HepG2 (cell line): ENCODE data around the gene TPD52L2. TPM values are rescaled to one million over a fixed set of nuclear protein-coding genes. Genes with fewer than 3 reads are reported as not detected.

ENCODE experiments used
- BRD4 ChIP-seq: sonication (generic); formaldehyde crosslinking; IDR thresholded peaks from 2 replicates; pipeline ENCODE4 v1.4.0; 2020; ENCODE audit warnings: missing genetic modification reagents
- CEBPG ChIP-seq: IDR thresholded peaks from 2 replicates; pipeline ENCODE4 v1.6.1; 2016
- ELF1 ChIP-seq: sonication (generic); formaldehyde crosslinking; IDR thresholded peaks from 2 replicates; pipeline ENCODE4 v1.4.0; 2020; ENCODE audit warnings: missing genetic modification reagents
- ERF ChIP-seq: IDR thresholded peaks from 2 replicates; pipeline ENCODE4 v1.6.1; 2018; ENCODE audit warnings: missing biosample characterization, missing genetic modification reagents
- NR2C2 ChIP-seq: sonication (generic); formaldehyde crosslinking; IDR thresholded peaks from 2 replicates; pipeline ENCODE4 v1.4.0; 2020; ENCODE audit warnings: missing genetic modification reagents, mild to moderate bottlenecking, moderate library complexity, borderline replicate concordance
- ONECUT2 ChIP-seq: sonication (generic); formaldehyde crosslinking; IDR thresholded peaks from 2 replicates; pipeline ENCODE4 v1.4.0; 2020; ENCODE audit warnings: missing genetic modification reagents
- POLR2G ChIP-seq: fragments of 200-400 bp; formaldehyde crosslinking; IDR thresholded peaks from 2 replicates; pipeline ENCODE4 v1.6.1; 2018; ENCODE audit warnings: mild to moderate bottlenecking, low read depth, low read length, moderate library complexity
- SNAPC2 ChIP-seq: sonication (generic); formaldehyde crosslinking; IDR thresholded peaks from 2 replicates; pipeline ENCODE4 v1.8.1; 2022; ENCODE audit warnings: mild to moderate bottlenecking, missing genetic modification reagents
- TCF7L2 ChIP-seq: IDR thresholded peaks from 2 replicates; pipeline ENCODE4 v1.6.1; 2011; ENCODE audit warnings: mild to moderate bottlenecking, low read depth, low read length, moderate library complexity
- ZFP82 ChIP-seq: sonication (generic); formaldehyde crosslinking; IDR thresholded peaks from 2 replicates; pipeline ENCODE4 v1.5.1; 2020; ENCODE audit warnings: mild to moderate bottlenecking, missing genetic modification reagents, borderline replicate concordance
- ZNF136 ChIP-seq: sonication (generic); formaldehyde crosslinking; IDR thresholded peaks from 2 replicates; pipeline ENCODE4 v1.8.1; 2022; ENCODE audit warnings: low read depth, mild to moderate bottlenecking, moderate library complexity, missing genetic modification reagents
- ZNF282 ChIP-seq: fragments of 450-650 bp; IDR thresholded peaks from 2 replicates; pipeline ENCODE4 v1.6.1; 2018; ENCODE audit not compliant: partially characterized antibody
- ZNF34 ChIP-seq: sonication (generic); formaldehyde crosslinking; IDR thresholded peaks from 2 replicates; pipeline ENCODE4 v1.4.0; 2020; ENCODE audit warnings: mild to moderate bottlenecking, missing genetic modification reagents, borderline replicate concordance
- ZNF562 ChIP-seq: sonication (generic); formaldehyde crosslinking; IDR thresholded peaks from 2 replicates; pipeline ENCODE4 v1.8.0; 2022; ENCODE audit warnings: missing genetic modification reagents, borderline replicate concordance
- ZNF616 ChIP-seq: sonication (generic); formaldehyde crosslinking; IDR thresholded peaks from 2 replicates; pipeline ENCODE4 v1.5.0; 2020; ENCODE audit warnings: low read depth, mild to moderate bottlenecking, missing genetic modification reagents
- ZNF644 ChIP-seq: IDR thresholded peaks from 2 replicates; pipeline ENCODE4 v1.6.1; 2016; ENCODE audit warnings: low read depth
- ZNF709 ChIP-seq: sonication (generic); formaldehyde crosslinking; IDR thresholded peaks from 2 replicates; pipeline ENCODE4 v1.5.0; 2020; ENCODE audit warnings: mild to moderate bottlenecking, missing genetic modification reagents
- ZNF747 ChIP-seq: sonication (generic); formaldehyde crosslinking; IDR thresholded peaks from 2 replicates; pipeline ENCODE4 v1.8.1; 2023; ENCODE audit warnings: missing genetic modification reagents, mild to moderate bottlenecking, borderline replicate concordance
- ZNF839 ChIP-seq: sonication (generic); formaldehyde crosslinking; IDR thresholded peaks from 2 replicates; pipeline ENCODE4 v1.4.0; 2020; ENCODE audit warnings: missing genetic modification reagents, mild to moderate bottlenecking, borderline replicate concordance
- ZSCAN20 ChIP-seq: sonication (generic); formaldehyde crosslinking; IDR thresholded peaks from 2 replicates; pipeline ENCODE4 v1.4.0; 2020; ENCODE audit warnings: missing genetic modification reagents, mild to moderate bottlenecking, borderline replicate concordance
- polyA plus RNA-seq, 8 experiments: library from polyadenylated mRNA; depleted of rRNA in 3 of 8; stranded (reverse) in 7 of 8; unstranded in 1 of 8; fragments of >200 nt; fragmentation: Illumina TruSeq in 4 of 8; extraction: Trizol in 4 of 8; gene quantifications; 2 replicates each; pipeline versions ENCODE4 v1.2.1 to v1.2.3, GENCODE V29; 2011 to 2016; ENCODE audit warnings: low read depth in 4 of 8, missing spikeins in 1 of 8, mixed read lengths in 1 of 8; ENCODE audit not compliant: insufficient read depth in 1 of 8
- total RNA-seq, 5 experiments: library from RNA; depleted of rRNA; stranded (reverse); fragments of >200 nt; fragmentation: Illumina TruSeq; extraction: Trizol; gene quantifications; 2 replicates each; pipeline ENCODE4 v1.2.3, GENCODE V29; 2016; ENCODE audit warnings: low read depth in 1 of 5
- TF ChIP-seq, protein P1 (sequence below): IDR thresholded peaks from 2 replicates; pipeline ENCODE4 v1.6.1; 2016; ENCODE audit warnings: low read depth
- TF ChIP-seq, protein P2 (sequence below): sonication (generic); formaldehyde crosslinking; conservative IDR thresholded peaks from 2 replicates; pipeline ENCODE4 v1.8.0; 2022; ENCODE audit warnings: low read depth, missing genetic modification reagents
- TF ChIP-seq, protein P3 (sequence below): sonication (generic); formaldehyde crosslinking; IDR thresholded peaks from 2 replicates; pipeline ENCODE4 v1.4.0; 2020; ENCODE audit warnings: missing genetic modification reagents, borderline replicate concordance
- TF ChIP-seq, protein P4 (sequence below): sonication (generic); formaldehyde crosslinking; IDR thresholded peaks from 2 replicates; pipeline ENCODE4 v1.4.0; 2020; ENCODE audit warnings: missing genetic modification reagents, low read depth, mild to moderate bottlenecking, borderline replicate concordance

The TPD52L2 gene
- total and polyA plus RNA-seq, 2 of the 13 experiments (the other 11 are each of a cell fraction or from before 2014, with no cell fraction given) = 156 to 184 TPM

DNA sequence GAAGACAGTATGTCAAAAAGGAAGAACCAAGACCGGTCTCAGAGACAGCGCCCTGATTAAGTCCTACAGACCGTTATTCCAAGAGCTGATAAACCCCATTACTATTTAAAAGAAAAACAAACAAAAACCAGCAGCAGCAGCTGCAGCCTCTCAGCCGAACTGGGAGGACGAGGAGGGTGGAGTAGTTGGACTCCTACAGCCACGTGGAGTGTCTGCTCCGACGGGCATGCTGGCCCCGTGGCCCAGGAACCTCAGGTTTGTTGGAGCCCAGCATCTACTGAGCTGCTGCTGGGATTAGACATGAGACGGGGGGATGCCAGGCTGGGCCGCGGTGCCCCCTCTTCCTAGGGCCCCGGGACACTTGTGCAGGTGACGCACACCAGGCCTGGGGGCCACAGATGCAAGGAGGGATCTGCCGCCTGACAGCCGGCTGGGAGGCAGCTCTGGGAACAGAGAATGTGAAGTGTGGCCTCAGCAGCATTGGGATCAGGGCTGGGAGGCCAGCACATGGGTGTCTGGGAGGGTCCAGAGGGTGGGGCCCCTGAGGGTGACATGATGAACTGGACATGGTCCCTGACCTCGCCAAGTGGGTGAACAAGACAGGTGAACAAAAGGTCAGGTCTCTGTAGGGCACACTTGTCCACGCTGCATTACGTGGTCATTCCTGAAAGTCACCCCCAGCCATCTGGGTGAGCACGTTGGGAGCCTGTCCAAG lies 31.1 kb upstream of the TPD52L2 start (continued):
- TF ChIP-seq, protein P1, sequence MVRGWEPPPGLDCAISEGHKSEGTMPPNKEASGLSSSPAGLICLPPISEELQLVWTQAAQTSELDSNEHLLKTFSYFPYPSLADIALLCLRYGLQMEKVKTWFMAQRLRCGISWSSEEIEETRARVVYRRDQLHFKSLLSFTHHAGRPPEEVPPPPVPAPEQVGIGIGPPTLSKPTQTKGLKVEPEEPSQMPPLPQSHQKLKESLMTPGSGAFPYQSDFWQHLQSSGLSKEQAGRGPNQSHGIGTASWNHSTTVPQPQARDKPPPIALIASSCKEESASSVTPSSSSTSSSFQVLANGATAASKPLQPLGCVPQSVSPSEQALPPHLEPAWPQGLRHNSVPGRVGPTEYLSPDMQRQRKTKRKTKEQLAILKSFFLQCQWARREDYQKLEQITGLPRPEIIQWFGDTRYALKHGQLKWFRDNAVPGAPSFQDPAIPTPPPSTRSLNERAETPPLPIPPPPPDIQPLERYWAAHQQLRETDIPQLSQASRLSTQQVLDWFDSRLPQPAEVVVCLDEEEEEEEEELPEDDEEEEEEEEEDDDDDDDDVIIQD (CRISPR knock-in tag) = no peak
- TF ChIP-seq CEBPG (CRISPR knock-in tag) (no peak), ELF1 (CRISPR knock-in tag) (no peak), SNAPC2 (CRISPR knock-in tag) (no peak), ZNF136 (CRISPR knock-in tag) (no peak), ZNF282 (no peak), ZFP82 (CRISPR knock-in tag) (no peak), ZNF616 (CRISPR knock-in tag) (no peak), BRD4 (no peak), ZNF562 (CRISPR knock-in tag) (no peak), ZNF34 (CRISPR knock-in tag) (no peak), ZNF747 (CRISPR knock-in tag) (no peak), ZNF839 (no peak), ERF (CRISPR knock-in tag) (0 out of 2 replicates have a peak, but pooled peaks have one; percentile 15), NR2C2 (CRISPR knock-in tag) (0 out of 2 replicates have a peak, but pooled peaks have one; percentile 32), POLR2G (no peak), ZNF644 (CRISPR knock-in tag) (no peak), ONECUT2 (no peak), ZNF709 (CRISPR knock-in tag) (no peak), TCF7L2 (no peak), ZSCAN20 (CRISPR knock-in tag) (no peak)
- TF ChIP-seq, protein P2, sequence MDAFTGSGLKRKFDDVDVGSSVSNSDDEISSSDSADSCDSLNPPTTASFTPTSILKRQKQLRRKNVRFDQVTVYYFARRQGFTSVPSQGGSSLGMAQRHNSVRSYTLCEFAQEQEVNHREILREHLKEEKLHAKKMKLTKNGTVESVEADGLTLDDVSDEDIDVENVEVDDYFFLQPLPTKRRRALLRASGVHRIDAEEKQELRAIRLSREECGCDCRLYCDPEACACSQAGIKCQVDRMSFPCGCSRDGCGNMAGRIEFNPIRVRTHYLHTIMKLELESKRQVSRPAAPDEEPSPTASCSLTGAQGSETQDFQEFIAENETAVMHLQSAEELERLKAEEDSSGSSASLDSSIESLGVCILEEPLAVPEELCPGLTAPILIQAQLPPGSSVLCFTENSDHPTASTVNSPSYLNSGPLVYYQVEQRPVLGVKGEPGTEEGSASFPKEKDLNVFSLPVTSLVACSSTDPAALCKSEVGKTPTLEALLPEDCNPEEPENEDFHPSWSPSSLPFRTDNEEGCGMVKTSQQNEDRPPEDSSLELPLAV (CRISPR knock-in tag) = no peak
- TF ChIP-seq, protein P3, sequence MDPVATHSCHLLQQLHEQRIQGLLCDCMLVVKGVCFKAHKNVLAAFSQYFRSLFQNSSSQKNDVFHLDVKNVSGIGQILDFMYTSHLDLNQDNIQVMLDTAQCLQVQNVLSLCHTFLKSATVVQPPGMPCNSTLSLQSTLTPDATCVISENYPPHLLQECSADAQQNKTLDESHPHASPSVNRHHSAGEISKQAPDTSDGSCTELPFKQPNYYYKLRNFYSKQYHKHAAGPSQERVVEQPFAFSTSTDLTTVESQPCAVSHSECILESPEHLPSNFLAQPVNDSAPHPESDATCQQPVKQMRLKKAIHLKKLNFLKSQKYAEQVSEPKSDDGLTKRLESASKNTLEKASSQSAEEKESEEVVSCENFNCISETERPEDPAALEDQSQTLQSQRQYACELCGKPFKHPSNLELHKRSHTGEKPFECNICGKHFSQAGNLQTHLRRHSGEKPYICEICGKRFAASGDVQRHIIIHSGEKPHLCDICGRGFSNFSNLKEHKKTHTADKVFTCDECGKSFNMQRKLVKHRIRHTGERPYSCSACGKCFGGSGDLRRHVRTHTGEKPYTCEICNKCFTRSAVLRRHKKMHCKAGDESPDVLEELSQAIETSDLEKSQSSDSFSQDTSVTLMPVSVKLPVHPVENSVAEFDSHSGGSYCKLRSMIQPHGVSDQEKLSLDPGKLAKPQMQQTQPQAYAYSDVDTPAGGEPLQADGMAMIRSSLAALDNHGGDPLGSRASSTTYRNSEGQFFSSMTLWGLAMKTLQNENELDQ (CRISPR knock-in tag) = no peak
- TF ChIP-seq, protein P4, sequence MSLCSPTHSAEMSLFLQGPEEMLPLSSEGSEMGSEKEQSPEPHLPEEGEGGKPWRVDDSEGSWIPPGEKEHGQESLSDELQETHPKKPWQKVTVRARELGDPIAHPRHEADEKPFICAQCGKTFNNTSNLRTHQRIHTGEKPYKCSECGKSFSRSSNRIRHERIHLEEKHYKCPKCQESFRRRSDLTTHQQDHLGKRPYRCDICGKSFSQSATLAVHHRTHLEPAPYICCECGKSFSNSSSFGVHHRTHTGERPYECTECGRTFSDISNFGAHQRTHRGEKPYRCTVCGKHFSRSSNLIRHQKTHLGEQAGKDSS (CRISPR knock-in tag) = no peak
